Measurements from ENCODE around the gene ELAVL1.

The ELAVL1 gene

GRCh38 chr19:8021374-8021773 is 15.9 kb upstream of the ELAVL1 start:
- DNase-seq (ENCODE audit: low read depth in 2 of 2): no peak

- no peak for DNase-seq (ENCODE audit: low read depth in 2 of 2)
These were observed 15.2 kb upstream of the ELAVL1 start for GRCh38 chr19:8020681-8021080.

GRCh38 chr19:8017808-8018207 is 12.4 kb upstream of the ELAVL1 start:
- DNase-seq (ENCODE audit: low read depth in 2 of 2): no peak

- no peak for DNase-seq (ENCODE audit: low read depth in 2 of 2)
These were observed 523 bp downstream of the ELAVL1 start for GRCh38 chr19:8004723-8005513.

- no peak for DNase-seq (ENCODE audit: low read depth in 2 of 2)
These were observed 1.4 kb downstream of the ELAVL1 start for GRCh38 chr19:8004001-8004400.

GRCh38 chr19:8001995-8002849 is 3.2 kb downstream of the ELAVL1 start:
- peak; percentile 13 to 19 for DNase-seq (ENCODE audit: low read depth in 2 of 2)

GRCh38 chr19:8001651-8001994 is 3.8 kb downstream of the ELAVL1 start:
- no peak for DNase-seq (ENCODE audit: low read depth in 2 of 2)

GRCh38 chr19:8000298-8001038 is 5.0 kb downstream of the ELAVL1 start:
- no peak for DNase-seq (ENCODE audit: low read depth in 2 of 2)

GRCh38 chr19:7999376-7999775 is 6.1 kb downstream of the ELAVL1 start:
- DNase-seq (ENCODE audit: low read depth in 2 of 2): no peak

GRCh38 chr19:7997809-7998480 is 7.5 kb downstream of the ELAVL1 start:
- no peak for DNase-seq (ENCODE audit: low read depth in 2 of 2)

- no peak for DNase-seq (ENCODE audit: low read depth in 2 of 2)
These were observed 8.6 kb downstream of the ELAVL1 start for GRCh38 chr19:7996883-7997282.

- DNase-seq (ENCODE audit: low read depth in 2 of 2): no peak
These were observed 9.7 kb downstream of the ELAVL1 start for GRCh38 chr19:7995810-7996158.

GRCh38 chr19:7994928-7995809 is 10.3 kb downstream of the ELAVL1 start:
- no peak for DNase-seq (ENCODE audit: low read depth in 2 of 2)

GRCh38 chr19:7994114-7994513 is 11.3 kb downstream of the ELAVL1 start:
- no peak for DNase-seq (ENCODE audit: low read depth in 2 of 2)

- DNase-seq (ENCODE audit: low read depth in 2 of 2): no peak
These were observed 11.9 kb downstream of the ELAVL1 start for GRCh38 chr19:7993560-7993959.

GRCh38 chr19:7992575-7992974 is 12.9 kb downstream of the ELAVL1 start:
- DNase-seq (ENCODE audit: low read depth in 2 of 2): no peak

- DNase-seq (ENCODE audit: low read depth in 2 of 2): no peak
These were observed 16.3 kb downstream of the ELAVL1 start for GRCh38 chr19:7989071-7989575.

GRCh38 chr19:7988307-7988706 is 17.1 kb downstream of the ELAVL1 start:
- DNase-seq (ENCODE audit: low read depth in 2 of 2): no peak

GRCh38 chr19:7987114-7987768 is 18.2 kb downstream of the ELAVL1 start:
- no peak for DNase-seq (ENCODE audit: low read depth in 2 of 2)

Data from fibroblast of skin of left biceps (primary cell).